ENCODE measurements around the gene WDFY4.
A peak's percentile ranks its signal among the peaks of the same experiment; 100 is the strongest.

Gene WDFY4

GRCh38 chr10:48797830-48798229 lies 113.2 kb downstream of the WDFY4 start:
- DNase-seq: no peak

GRCh38 chr10:48798481-48799254 lies 114.0 kb downstream of the WDFY4 start:
- DNase-seq: no peak

- no peak for DNase-seq
These were observed 114.8 kb downstream of the WDFY4 start for GRCh38 chr10:48799341-48800006.

- no peak for DNase-seq
These were observed 115.5 kb downstream of the WDFY4 start for GRCh38 chr10:48800007-48800675.

GRCh38 chr10:48801001-48801421 lies 116.3 kb downstream of the WDFY4 start:
- no peak for DNase-seq

GRCh38 chr10:48802611-48803071 lies 118.0 kb downstream of the WDFY4 start:
- DNase-seq: peak; percentile 12

GRCh38 chr10:48803801-48804584 lies 119.3 kb downstream of the WDFY4 start:
- DNase-seq: no peak

GRCh38 chr10:48804740-48805182 lies 120.1 kb downstream of the WDFY4 start:
- DNase-seq: no peak

- no peak for DNase-seq
These were observed 120.7 kb downstream of the WDFY4 start for GRCh38 chr10:48805411-48805810.

GRCh38 chr10:48805848-48806247 lies 121.2 kb downstream of the WDFY4 start:
- DNase-seq: no peak

- DNase-seq: no peak
These were observed 121.7 kb downstream of the WDFY4 start for GRCh38 chr10:48806342-48806741.

GRCh38 chr10:48807791-48808470 lies 123.3 kb downstream of the WDFY4 start:
- no peak for DNase-seq

- no peak for DNase-seq
These were observed 124.6 kb downstream of the WDFY4 start for GRCh38 chr10:48809261-48809660.

- no peak for DNase-seq
These were observed 126.8 kb downstream of the WDFY4 start for GRCh38 chr10:48811461-48811860.

- no peak for DNase-seq
These were observed 127.2 kb downstream of the WDFY4 start for GRCh38 chr10:48811917-48812316.

GRCh38 chr10:48813291-48813690 lies 128.6 kb downstream of the WDFY4 start:
- no peak for DNase-seq

- no peak for DNase-seq
These were observed 129.2 kb downstream of the WDFY4 start for GRCh38 chr10:48813825-48814224.

- no peak for DNase-seq
These were observed 130.3 kb downstream of the WDFY4 start for GRCh38 chr10:48814933-48815332.

GRCh38 chr10:48817141-48817540 lies 132.5 kb downstream of the WDFY4 start:
- no peak for DNase-seq

- DNase-seq: no peak
These were observed 133.4 kb downstream of the WDFY4 start for GRCh38 chr10:48818081-48818480.

GRCh38 chr10:48818861-48819520 lies 134.3 kb downstream of the WDFY4 start:
- no peak for DNase-seq

- no peak for DNase-seq
These were observed 135.1 kb downstream of the WDFY4 start for GRCh38 chr10:48819783-48820182.

All from NK-92 treated with Interleukin-12 subunit alpha and Interleukin-12 subunit beta, amount 100 ng/mL, for 24 hours (cell line).